H9 (cell line): Measurements from ENCODE around the gene TMEM117. TPM values are rescaled to one million over a fixed set of nuclear protein-coding genes. Genes with fewer than 3 reads are reported as not detected.

Source experiments
- DNase-seq: peaks from one replicate; pipeline ENCODE4 v3.0.0-alpha.2; 2017
- H2AFZ ChIP-seq: one replicate; pipeline ENCODE4 v1.6.1; 2013; ENCODE audit warnings: mild to moderate bottlenecking, low read length, control low read depth, moderate library complexity
- H2AK5ac ChIP-seq: 2 replicates; pipeline ENCODE4 v1.6.1; 2013; ENCODE audit warnings: low read length, control low read depth, mixed read lengths; ENCODE audit not compliant: insufficient read length
- H2BK120ac ChIP-seq: one replicate; pipeline ENCODE4 v1.6.1; 2013; ENCODE audit warnings: low read depth, mild to moderate bottlenecking, low read length, control low read depth, inconsistent platforms; ENCODE audit not compliant: poor library complexity, severe bottlenecking
- H2BK12ac ChIP-seq: 2 replicates; pipeline ENCODE4 v1.6.1; 2013; ENCODE audit warnings: low read length, control low read depth, mixed read lengths, low read depth; ENCODE audit not compliant: insufficient read length
- H2BK15ac ChIP-seq: 2 replicates; pipeline ENCODE4 v1.6.1; 2013; ENCODE audit warnings: low read depth, low read length, control low read depth
- H2BK20ac ChIP-seq: one replicate; pipeline ENCODE4 v1.6.1; 2013; ENCODE audit warnings: low read depth, mild to moderate bottlenecking, low read length, control low read depth, inconsistent platforms; ENCODE audit not compliant: poor library complexity, severe bottlenecking
- H2BK5ac ChIP-seq: 2 replicates; pipeline ENCODE4 v1.6.1; 2013; ENCODE audit warnings: low read length, control low read depth, mixed read lengths; ENCODE audit not compliant: insufficient read length
- H3K14ac ChIP-seq: 2 replicates; pipeline ENCODE4 v1.6.1; 2013; ENCODE audit warnings: low read length, control low read depth; ENCODE audit not compliant: insufficient read depth
- H3K18ac ChIP-seq: 2 replicates; pipeline ENCODE4 v1.6.1; 2013; ENCODE audit warnings: low read depth, mild to moderate bottlenecking, mixed read lengths, low read length, control low read depth; ENCODE audit not compliant: insufficient read length
- H3K23ac ChIP-seq: 2 replicates; pipeline ENCODE4 v1.6.1; 2013; ENCODE audit warnings: low read length, control low read depth, mixed read lengths, low read depth; ENCODE audit not compliant: insufficient read length
- H3K23me2 ChIP-seq: 2 replicates; pipeline ENCODE4 v1.6.1; 2013; ENCODE audit warnings: low read depth, mild to moderate bottlenecking, mixed read lengths, low read length, control low read depth; ENCODE audit not compliant: insufficient read length, poor library complexity, severe bottlenecking
- H3K27ac ChIP-seq: 2 replicates; pipeline ENCODE4 v1.5.1; 2013; ENCODE audit warnings: low read length, control low read depth, mixed read lengths, low read depth; ENCODE audit not compliant: insufficient read length
- H3K27me3 ChIP-seq: 2 replicates; pipeline ENCODE4 v1.6.1; 2013; ENCODE audit warnings: low read length, control low read depth, inconsistent platforms; ENCODE audit not compliant: insufficient read depth
- H3K4ac ChIP-seq: 2 replicates; pipeline ENCODE4 v1.6.1; 2013; ENCODE audit warnings: low read depth, mild to moderate bottlenecking, control low read depth, inconsistent platforms, low read length, moderate library complexity
- H3K4me1 ChIP-seq: 2 replicates; pipeline ENCODE4 v1.6.1; 2013; ENCODE audit warnings: low read length, control low read depth, inconsistent platforms; ENCODE audit not compliant: insufficient read depth
- H3K4me2 ChIP-seq: 2 replicates; pipeline ENCODE4 v1.6.1; 2013; ENCODE audit warnings: low read length, control low read depth, mixed read lengths; ENCODE audit not compliant: insufficient read length, insufficient read depth
- H3K56ac ChIP-seq: 2 replicates; pipeline ENCODE4 v1.6.1; 2013; ENCODE audit warnings: low read depth, mild to moderate bottlenecking, mixed read lengths, low read length, control low read depth; ENCODE audit not compliant: insufficient read length
- H3K79me1 ChIP-seq: 2 replicates; pipeline ENCODE4 v1.6.1; 2013; ENCODE audit warnings: low read depth, mild to moderate bottlenecking, moderate library complexity, low read length, control low read depth, inconsistent platforms; ENCODE audit not compliant: insufficient read depth, poor library complexity, severe bottlenecking
- H3K79me2 ChIP-seq: 2 replicates; pipeline ENCODE4 v1.6.1; 2013; ENCODE audit warnings: low read length, control low read depth, inconsistent platforms; ENCODE audit not compliant: insufficient read depth
- H3K9ac ChIP-seq: 2 replicates; pipeline ENCODE4 v1.6.1; 2013; ENCODE audit warnings: low read length, control low read depth, mixed read lengths; ENCODE audit not compliant: insufficient read length; ENCODE audit errors: extremely low read depth
- H3K9me3 ChIP-seq: one replicate; pipeline ENCODE4 v1.6.1; 2013; ENCODE audit warnings: low read depth, low read length, inconsistent platforms; ENCODE audit not compliant: control insufficient read depth
- H3T11ph ChIP-seq: one replicate; pipeline ENCODE4 v1.6.1; 2013; ENCODE audit warnings: mild to moderate bottlenecking, low read length, control low read depth, inconsistent platforms
- H4K20me1 ChIP-seq: one replicate; pipeline ENCODE4 v1.6.1; 2013; ENCODE audit not compliant: control insufficient read depth, insufficient read length, insufficient read depth
- H4K5ac ChIP-seq: 2 replicates; pipeline ENCODE4 v1.6.1; 2013; ENCODE audit warnings: low read depth, mild to moderate bottlenecking, mixed read lengths, low read length, control low read depth; ENCODE audit not compliant: insufficient read length
- H4K8ac ChIP-seq: replicated peaks from 2 replicates; pipeline ENCODE4 v1.6.1; 2013; ENCODE audit warnings: low read length, control low read depth, mixed read lengths, low read depth; ENCODE audit not compliant: insufficient read length
- H4K91ac ChIP-seq: 2 replicates; pipeline ENCODE4 v1.6.1; 2013; ENCODE audit warnings: low read depth, mild to moderate bottlenecking, moderate library complexity, mixed read lengths, low read length, control low read depth; ENCODE audit not compliant: insufficient read length
- H3K27ac Mint-ChIP-seq, 3 experiments: 2 replicates in 2 of 3; 3 replicates in 1 of 3; pipeline ENCODE4 v1.8.0; 2020 to 2021; ENCODE audit warnings: mixed read lengths in 3 of 3, mild to moderate bottlenecking in 1 of 3, moderate library complexity in 1 of 3
- H3K27me3 Mint-ChIP-seq: 2 replicates; pipeline ENCODE4 v1.8.0; 2021; ENCODE audit warnings: low read depth, mild to moderate bottlenecking, moderate library complexity, mixed read lengths
- H3K36me3 Mint-ChIP-seq, 3 experiments: 2 replicates in 2 of 3; 3 replicates in 1 of 3; pipeline ENCODE4 v1.8.0; 2020 to 2021; ENCODE audit warnings: low read depth in 3 of 3, mixed read lengths in 3 of 3; ENCODE audit not compliant: insufficient read depth in 1 of 3
- H3K4me1 Mint-ChIP-seq, 2 experiments: 2 replicates each; pipeline ENCODE4 v1.8.0; 2020; ENCODE audit warnings: mixed read lengths in 2 of 2
- H3K4me3 Mint-ChIP-seq, 2 experiments: 2 replicates in 1 of 2; 3 replicates in 1 of 2; pipeline ENCODE4 v1.8.0; 2020 to 2021; ENCODE audit warnings: mild to moderate bottlenecking in 2 of 2, mixed read lengths in 2 of 2, moderate library complexity in 1 of 2
- H3K9me3 Mint-ChIP-seq, 2 experiments: 2 replicates in 1 of 2; 3 replicates in 1 of 2; pipeline ENCODE4 v1.8.0; 2020; ENCODE audit warnings: mild to moderate bottlenecking in 2 of 2, mixed read lengths in 2 of 2, moderate library complexity in 1 of 2
- CTCF ChIP-seq: fragments of 200-600 bp; sonication (generic); conservative IDR thresholded peaks from 3 replicates; pipeline ENCODE4 v1.8.0; 2021; ENCODE audit warnings: antibody characterized with exemption, mild to moderate bottlenecking
- total RNA-seq: library from RNA; stranded (reverse); gene quantifications from 2 replicates; pipeline ENCODE4 v1.2.1, GENCODE V29; 2021

Gene TMEM117
- total RNA-seq, 1 experiment from 2014 or later: 1.7 TPM

GRCh38 chr12:43899574-43899973 lies 63.7 kb downstream of the TMEM117 start:
- no peak overlapping the region for H3K4me3 Mint-ChIP-seq
- H3K18ac ChIP-seq: no peak overlapping the region

More at GRCh38 chr12:43899574-43899973, 63.7 kb downstream of the TMEM117 start:
- no peak for DNase-seq
- no peaks in the 10 kb centered on the region for H3K27me3 Mint-ChIP-seq
- no peak overlapping the region for H2BK15ac ChIP-seq
- no peak overlapping the region for H4K91ac ChIP-seq
- H3K27ac Mint-ChIP-seq: no peak overlapping the region
- H2AK5ac ChIP-seq: no peak overlapping the region
- peaks cover 0 to under 1% of the 10 kb centered on the region in 2 experiments; a peak in 2 of 5 replicates for H3K9me3 Mint-ChIP-seq
- no peaks in the 10 kb centered on the region for H3K27me3 ChIP-seq
- peaks cover 0 to 2% (median 0%) of the 10 kb centered on the region in 3 experiments; a peak in 1 of 7 replicates for H3K36me3 Mint-ChIP-seq
- H3K9ac ChIP-seq: no peak overlapping the region
- no peak overlapping the region for H3K14ac ChIP-seq
- H3K27ac ChIP-seq: no peak overlapping the region
- no peak overlapping the region for H3K56ac ChIP-seq
- no peaks in the 10 kb centered on the region; the same call in 1 of the 2 replicates for H3K4me1 ChIP-seq
- no peak overlapping the region for H2AFZ ChIP-seq
- no peaks in the 10 kb centered on the region for H3K79me2 ChIP-seq
- H3T11ph ChIP-seq: no peak overlapping the region
- H3K23me2 ChIP-seq: no peaks in the 10 kb centered on the region
- no peak for TF ChIP-seq CTCF
- H4K5ac ChIP-seq: no peak overlapping the region
- H4K8ac ChIP-seq: no peak overlapping the region
- no peaks in the 10 kb centered on the region for H3K79me1 ChIP-seq
- H3K4me2 ChIP-seq: no peak overlapping the region
- H2BK20ac ChIP-seq: no peak overlapping the region
- no peak overlapping the region for H2BK120ac ChIP-seq
- no peak overlapping the region for H2BK12ac ChIP-seq
- H3K4me1 Mint-ChIP-seq: peaks cover 17 to 19% of the 10 kb centered on the region in 2 experiments
- H2BK5ac ChIP-seq: no peak overlapping the region
- no peaks in the 10 kb centered on the region for H4K20me1 ChIP-seq
- H3K23ac ChIP-seq: no peak overlapping the region
- no peaks in the 10 kb centered on the region for H3K9me3 ChIP-seq
- no peak overlapping the region for H3K4ac ChIP-seq
